ENCODE measurements around the gene FGD4. TPM values are rescaled to one million over a fixed set of nuclear protein-coding genes. Genes with fewer than 3 reads are reported as not detected.

The FGD4 gene
- total and polyA plus RNA-seq, 2 of the 4 experiments (the other 2 are of a cell fraction): 2.1 to 8.8 TPM

- POLR2A ChIA-PET (ENCODE audit: unreplicated experiment): no interaction called here
- CTCF ChIA-PET: no interaction called here
- no peak for ATAC-seq (ENCODE audit: low read depth)
These were observed 291.6 kb downstream of the FGD4 start for GRCh38 chr12:32690927-32691326.

More at GRCh38 chr12:32690927-32691326, 291.6 kb downstream of the FGD4 start:
- H2BK120ac ChIP-seq (ENCODE audit: low read depth, low read length): no peak overlapping the region
- peaks cover 34% of the 10 kb centered on the region for H4K20me1 ChIP-seq (ENCODE audit: insufficient read depth, low read length)
- H3K9me1 ChIP-seq (ENCODE audit: insufficient read depth, low read length): no peaks in the 10 kb centered on the region; the same call in 1 of the 2 replicates
- no peak overlapping the region for H3K14ac ChIP-seq (replicated peaks; ENCODE audit: low read depth, low read length)
- no peak overlapping the region for H3K9ac ChIP-seq (ENCODE audit: low read depth, low read length)
- H2BK20ac ChIP-seq (ENCODE audit: low read depth, low read length): no peak overlapping the region
- TF ChIP-seq USF2 (IDR thresholded peaks at IDR 0.05; ENCODE audit: low read depth, low read length): no peak
- no peak for TF ChIP-seq RFX5 (IDR thresholded peaks at IDR 0.05; ENCODE audit: low read depth, low read length)
- TF ChIP-seq RAD21 (IDR thresholded peaks at IDR 0.05; ENCODE audit: low read length): no peak
- no peak for TF ChIP-seq CTCF (conservative IDR thresholded peaks at IDR 0.05; ENCODE audit: low read depth, low read length)
- TF ChIP-seq RCOR1 (IDR thresholded peaks at IDR 0.05; ENCODE audit: insufficient replicate concordance, low read length): no peak
- no peak for TF ChIP-seq SMC3 (IDR thresholded peaks at IDR 0.05; ENCODE audit: low read depth, low read length)
- no peak for TF ChIP-seq ELK1 (IDR thresholded peaks at IDR 0.05; ENCODE audit: borderline replicate concordance, low read depth, low read length)
- TF ChIP-seq MXI1 (IDR thresholded peaks at IDR 0.05; ENCODE audit: borderline replicate concordance, low read depth, low read length): no peak
- no peak for TF ChIP-seq NFE2L2 (IDR thresholded peaks at IDR 0.05; ENCODE audit: low read depth, low read length)
- TF ChIP-seq BHLHE40 (IDR thresholded peaks at IDR 0.05; ENCODE audit: low read depth, low read length): no peak
- no peak for TF ChIP-seq CHD1 (IDR thresholded peaks at IDR 0.05; ENCODE audit: low read depth, low read length)
- no peak for TF ChIP-seq FOS (IDR thresholded peaks at IDR 0.05; ENCODE audit: low read depth, low read length)
- TF ChIP-seq MAFK (IDR thresholded peaks at IDR 0.05; ENCODE audit: low read depth, low read length): no peak
- H2BK15ac ChIP-seq (ENCODE audit: low read depth, low read length): no peak overlapping the region
- H3K4me2 ChIP-seq (ENCODE audit: low read depth, low read length): no peak overlapping the region
- H3K36me3 ChIP-seq (ENCODE audit: control insufficient read depth, insufficient read depth, low read length): peaks cover 3% of the 10 kb centered on the region; the same call in 1 of the 2 replicates
- H4K5ac ChIP-seq (ENCODE audit: low read depth, low read length): no peak overlapping the region
- H3K27ac ChIP-seq (ENCODE audit: insufficient read depth, low read length): no peak overlapping the region
- no peak overlapping the region for H2AK9ac ChIP-seq (replicated peaks; ENCODE audit: low read depth, low read length, poor library complexity)
- no peak overlapping the region for H3K23ac ChIP-seq (ENCODE audit: low read depth, low read length)
- H4K91ac ChIP-seq (ENCODE audit: insufficient read depth, low read depth, low read length): no peak overlapping the region
- no peak for DNase-seq
- no peaks in the 10 kb centered on the region for H3K4me1 ChIP-seq (ENCODE audit: control insufficient read depth, insufficient read depth, low read length)
- H3K18ac ChIP-seq (ENCODE audit: low read depth, low read length): no peak overlapping the region
- H2AK5ac ChIP-seq (ENCODE audit: low read depth, low read length): no peak overlapping the region
- in situ Hi-C loops (cut with MboI; ENCODE audit: low sequenced_read_pairs): loop anchor here (25.0 kb wide), 1 partner anchor 1029 kb away; the partner anchor contains the start of gene ETFBKMT
- intact Hi-C loops (cut with micrococcal nuclease): no loop called here
- H3K9me3 ChIP-seq (ENCODE audit: control insufficient read depth, insufficient read depth, low read length): no peaks in the 10 kb centered on the region
- no peak overlapping the region for H3K4ac ChIP-seq (ENCODE audit: low read depth, low read length)
- dilution Hi-C loops (cut with HindIII; ENCODE audit: low sequenced_read_pairs, unreplicated experiment): no loop called here
- H3K27me3 ChIP-seq (ENCODE audit: control insufficient read depth, insufficient read depth, low read length): no peaks in the 10 kb centered on the region
- H2AFZ ChIP-seq (replicated peaks; ENCODE audit: low read length, poor library complexity): no peak overlapping the region
- no TSS peak for BruUV-seq (replicated peaks)
- peaks cover 12 to 66% of the 10 kb centered on the region in 2 experiments for H3K79me1 ChIP-seq (ENCODE audit: low read depth in 1 of 2, low read length in 2 of 2)
- no peak overlapping the region for H3K56ac ChIP-seq (ENCODE audit: extremely low read depth, insufficient read depth, low read length)
- WGBS, 2 experiments (ENCODE audit: extremely low coverage in 2 of 2, insufficient read length in 1 of 2): 100% methylated on average over 2 of the region's 8 CpGs; no CpG with 5 or more reads in 1 of the 2 experiments
- H2BK5ac ChIP-seq (ENCODE audit: low read depth, low read length, poor library complexity, severe bottlenecking): no peak overlapping the region
- no peak overlapping the region for H3K4me3 ChIP-seq (ENCODE audit: insufficient read depth, low read depth, low read length)
- H4K8ac ChIP-seq (ENCODE audit: low read depth in 2 of 2, low read length in 2 of 2): no peak overlapping the region

All from IMR-90 (cell line).